OCI-LY3 (cell line): Measurements from ENCODE around the gene BIN2.

Source experiments
- CTCF ChIP-seq: fragments of 200-600, 300-600 bp; sonication (generic); IDR thresholded peaks from 2 replicates; pipeline ENCODE4 v1.5.1; 2014; ENCODE audit warnings: antibody characterized with exemption, low read length, low read depth
- EZH2phosphoT487 ChIP-seq: fragments of 200-600 bp; shearing (Covaris generic); IDR thresholded peaks from 2 replicates; pipeline ENCODE4 v1.6.1; 2018; ENCODE audit warnings: antibody characterized with exemption, mixed run types, low read depth

- TF ChIP-seq CTCF (peak; percentile 96), EZH2phosphoT487 (no peak)
Measured at GRCh38 chr12:51341251-51342007, 17.5 kb upstream of the BIN2 start.
